Endothelial cell (in vitro differentiated cells): ENCODE measurements around the gene SPEF1. TPM values are rescaled to one million over a fixed set of nuclear protein-coding genes. Genes with fewer than 3 reads are reported as not detected.

Source experiments
- DNase-seq: peaks from one replicate; pipeline ENCODE4 v3.0.0; 2021; ENCODE audit warnings: low spot score
- H3K27ac Mint-ChIP-seq: one replicate; pipeline ENCODE4 v1.8.0; 2021; ENCODE audit warnings: mixed read lengths, inconsistent platforms; ENCODE audit not compliant: unreplicated experiment
- H3K27me3 Mint-ChIP-seq: one replicate; pipeline ENCODE4 v1.8.0; 2021; ENCODE audit warnings: mild to moderate bottlenecking, moderate library complexity, mixed read lengths, inconsistent platforms; ENCODE audit not compliant: unreplicated experiment
- H3K36me3 Mint-ChIP-seq: one replicate; pipeline ENCODE4 v1.8.0; 2021; ENCODE audit warnings: mild to moderate bottlenecking, low read depth, mixed read lengths, inconsistent platforms; ENCODE audit not compliant: unreplicated experiment
- H3K4me1 Mint-ChIP-seq: one replicate; pipeline ENCODE4 v1.8.0; 2021; ENCODE audit warnings: mild to moderate bottlenecking, mixed read lengths, inconsistent platforms; ENCODE audit not compliant: unreplicated experiment
- H3K4me3 Mint-ChIP-seq: one replicate; pipeline ENCODE4 v1.8.0; 2021; ENCODE audit warnings: mild to moderate bottlenecking, mixed read lengths, inconsistent platforms; ENCODE audit not compliant: unreplicated experiment
- H3K9me3 Mint-ChIP-seq: one replicate; pipeline ENCODE4 v1.8.0; 2021; ENCODE audit warnings: mixed read lengths, inconsistent platforms; ENCODE audit not compliant: unreplicated experiment
- CTCF ChIP-seq: fragments of 200-600 bp; sonication (generic); IDR thresholded peaks from one replicate; pipeline ENCODE4 v1.5.0; 2021; ENCODE audit warnings: antibody characterized with exemption; ENCODE audit not compliant: unreplicated experiment
- total RNA-seq: library from RNA; stranded (reverse); fragmentation: NEBNext Ultra II Directional; extraction: Animal tissue kit (Norgen Biotek cat#: 25700); gene quantifications from one replicate; pipeline ENCODE4 v1.2.1, GENCODE V29; 2021; ENCODE audit not compliant: unreplicated experiment

Gene SPEF1
- total RNA-seq, 1 donor from 2014 or later = 0.23 TPM

GRCh38 chr20:3733119-3733995 is 47.9 kb downstream of the SPEF1 start:
- no peak for TF ChIP-seq CTCF
- H3K36me3 Mint-ChIP-seq = peaks cover 6% of the 10 kb centered on the region
- DNase-seq = no peak
- H3K27me3 Mint-ChIP-seq = peaks cover 12% of the 10 kb centered on the region
- peak overlapping the region; percentile 70 for H3K4me3 Mint-ChIP-seq
- H3K4me1 Mint-ChIP-seq = peaks cover 24% of the 10 kb centered on the region
- no peak overlapping the region for H3K27ac Mint-ChIP-seq
- no peaks in the 10 kb centered on the region for H3K9me3 Mint-ChIP-seq

GRCh38 chr20:3732327-3733118 is 48.7 kb downstream of the SPEF1 start, which contains the start of gene HSPA12B:
TSS of gene HSPA12B (plus strand) at chr20:3732685. CDS start at chr20:3738675, 5,990 bp downstream.
- H3K27ac Mint-ChIP-seq = no peak within 1 kb of the TSS
- no peak for DNase-seq
- peaks cover 16% of the 10 kb centered on the region for H3K27me3 Mint-ChIP-seq
- peaks cover 3% of the 10 kb centered on the region for H3K36me3 Mint-ChIP-seq
- H3K4me1 Mint-ChIP-seq = peaks cover 17% of the 10 kb centered on the region
- peak within 1 kb of the TSS; percentile 70 for H3K4me3 Mint-ChIP-seq
- no peaks in the 10 kb centered on the region for H3K9me3 Mint-ChIP-seq
- no peak for TF ChIP-seq CTCF

GRCh38 chr20:3731944-3732326 is 49.3 kb downstream of the SPEF1 start:
- Mint-ChIP-seq H3K27ac (no peak overlapping the region), H3K4me3 (no peak overlapping the region)

GRCh38 chr20:3730803-3731672 is 50.2 kb downstream of the SPEF1 start:
- Mint-ChIP-seq H3K27me3 (peaks cover 16% of the 10 kb centered on the region), H3K4me3 (peak overlapping the region; percentile 3)

More at GRCh38 chr20:3731944-3732326, 49.3 kb downstream of the SPEF1 start:
- no peaks in the 10 kb centered on the region for H3K9me3 Mint-ChIP-seq
- peaks cover 3% of the 10 kb centered on the region for H3K36me3 Mint-ChIP-seq
- no peak for DNase-seq
- H3K4me1 Mint-ChIP-seq = peaks cover 19% of the 10 kb centered on the region
- H3K27me3 Mint-ChIP-seq = peaks cover 16% of the 10 kb centered on the region
- TF ChIP-seq CTCF = no peak

More at GRCh38 chr20:3730803-3731672, 50.2 kb downstream of the SPEF1 start:
- Mint-ChIP-seq H3K36me3 (peaks cover 3% of the 10 kb centered on the region), H3K4me1 (peaks cover 19% of the 10 kb centered on the region), H3K9me3 (no peaks in the 10 kb centered on the region), H3K27ac (no peak overlapping the region)
- DNase-seq = no peak
- no peak for TF ChIP-seq CTCF
